Left lung (tissue), 10 donors: ENCODE data around the gene DOCK10. TPM values are rescaled to one million over a fixed set of nuclear protein-coding genes. Genes with fewer than 3 reads are reported as not detected.

ENCODE experiments used
- ATAC-seq: fragments of 200-7000 bp; cut with Tn5 transposase; one replicate; pipeline ENCODE4 v1.9.1; 2020; ENCODE audit warnings: moderate library complexity
- DNase-seq, 4 donors: peaks; one replicate each; pipeline ENCODE4 v3.0.0-alpha.2; 2013 to 2020
- H3K27ac ChIP-seq, 2 donors: fragments of 200-600 bp; sonication (generic) in 1 of 2; one replicate each; pipeline versions ENCODE4 v1.5.0 to v1.8.0; 2020 to 2021
- H3K27me3 ChIP-seq, 2 donors: fragments of 200-600 bp; sonication (generic) in 1 of 2; one replicate each; pipeline versions ENCODE4 v1.5.0 to v1.8.0; 2020 to 2021
- H3K36me3 ChIP-seq, 2 donors: fragments of 200-600 bp; sonication (generic) in 1 of 2; one replicate each; pipeline versions ENCODE4 v1.5.0 to v1.8.0; 2020 to 2021
- H3K4me1 ChIP-seq, 2 donors: fragments of 200-600 bp; one replicate each; pipeline ENCODE4 v1.8.0; 2021
- H3K4me3 ChIP-seq, 2 donors: fragments of 200-600 bp; sonication (generic) in 1 of 2; one replicate each; pipeline versions ENCODE4 v1.5.0 to v1.8.0; 2020 to 2021; ENCODE audit warnings: mild to moderate bottlenecking in 1 of 2
- H3K9me3 ChIP-seq, 2 donors: fragments of 200-600 bp; sonication (generic) in 1 of 2; one replicate each; pipeline versions ENCODE4 v1.5.0 to v1.8.0; 2020 to 2021
- intact Hi-C, 2 donors: fragments of 100-400 bp; cut with DNase I; formaldehyde crosslinking; loops; one replicate each; pipeline versions ENCODE4 v1.11.2 to v1.14.2; 2022
- polyA plus RNA-seq, 6 donors: library from polyadenylated mRNA; unstranded; fragments of 120-200 nt; gene quantifications; one replicate each; pipeline ENCODE4 v1.2.1, GENCODE V29; 2013; ENCODE audit not compliant: insufficient read length in 6 of 6
- total RNA-seq, 2 donors: library from RNA; stranded (reverse); fragmentation: NEBNext Ultra II Directional; extraction: Animal tissue kit (Norgen Biotek cat#: 25700); gene quantifications; one replicate each; pipeline ENCODE4 v1.2.1, GENCODE V29; 2021
- TF ChIP-seq, protein P1 (sequence below), 2 donors: fragments of 200-600 bp; sonication (generic) in 1 of 2; IDR thresholded peaks; one replicate each; pipeline versions ENCODE4 v1.5.0 to v1.8.0; 2021; ENCODE audit warnings: antibody characterized with exemption in 2 of 2
- donor health status: DM: no; HTN: yes; CAD: no.
- donor health status: DM: no; HTN: no; CAD: no.

DOCK10 gene
- total and polyA plus RNA-seq, 8 donors = 17.8 to 55.9 (median 45.6) TPM

DNA sequence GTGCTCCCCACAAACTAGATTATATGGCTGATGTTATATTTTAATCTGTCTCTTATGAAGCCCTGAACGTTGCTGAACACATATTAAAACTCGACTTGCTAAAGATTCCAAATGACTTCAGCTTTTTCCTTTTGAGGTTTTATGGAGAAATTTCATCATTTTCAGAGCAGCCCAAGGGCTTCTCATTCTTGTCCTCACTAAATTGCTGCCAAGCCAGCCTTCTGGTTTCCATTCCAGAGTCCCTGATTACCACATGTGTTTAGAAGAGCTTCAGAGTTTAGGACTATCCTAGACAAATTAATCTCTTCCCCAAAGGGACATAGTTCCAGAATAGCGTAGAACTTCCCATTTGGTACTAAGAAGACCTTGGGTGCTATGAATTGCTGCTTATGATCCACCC, 248.3 kb downstream of the DOCK10 start:
- DNase-seq (no peak), ATAC-seq (peak; percentile 51)
- intact Hi-C loops = no loop called here
- H3K4me1 ChIP-seq = no peaks in the 10 kb centered on the region
- TF ChIP-seq, protein P1, sequence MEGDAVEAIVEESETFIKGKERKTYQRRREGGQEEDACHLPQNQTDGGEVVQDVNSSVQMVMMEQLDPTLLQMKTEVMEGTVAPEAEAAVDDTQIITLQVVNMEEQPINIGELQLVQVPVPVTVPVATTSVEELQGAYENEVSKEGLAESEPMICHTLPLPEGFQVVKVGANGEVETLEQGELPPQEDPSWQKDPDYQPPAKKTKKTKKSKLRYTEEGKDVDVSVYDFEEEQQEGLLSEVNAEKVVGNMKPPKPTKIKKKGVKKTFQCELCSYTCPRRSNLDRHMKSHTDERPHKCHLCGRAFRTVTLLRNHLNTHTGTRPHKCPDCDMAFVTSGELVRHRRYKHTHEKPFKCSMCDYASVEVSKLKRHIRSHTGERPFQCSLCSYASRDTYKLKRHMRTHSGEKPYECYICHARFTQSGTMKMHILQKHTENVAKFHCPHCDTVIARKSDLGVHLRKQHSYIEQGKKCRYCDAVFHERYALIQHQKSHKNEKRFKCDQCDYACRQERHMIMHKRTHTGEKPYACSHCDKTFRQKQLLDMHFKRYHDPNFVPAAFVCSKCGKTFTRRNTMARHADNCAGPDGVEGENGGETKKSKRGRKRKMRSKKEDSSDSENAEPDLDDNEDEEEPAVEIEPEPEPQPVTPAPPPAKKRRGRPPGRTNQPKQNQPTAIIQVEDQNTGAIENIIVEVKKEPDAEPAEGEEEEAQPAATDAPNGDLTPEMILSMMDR (IDR thresholded peaks at IDR 0.05) = no peak
- peaks cover 0 to 88% of the 10 kb centered on the region in 2 donors for H3K36me3 ChIP-seq
- H3K27ac ChIP-seq = peak overlapping the region in 1 of 2 donors; percentile 34
- H3K9me3 ChIP-seq = no peaks in the 10 kb centered on the region
- no peaks in the 10 kb centered on the region for H3K27me3 ChIP-seq
- no peak overlapping the region for H3K4me3 ChIP-seq

DNA sequence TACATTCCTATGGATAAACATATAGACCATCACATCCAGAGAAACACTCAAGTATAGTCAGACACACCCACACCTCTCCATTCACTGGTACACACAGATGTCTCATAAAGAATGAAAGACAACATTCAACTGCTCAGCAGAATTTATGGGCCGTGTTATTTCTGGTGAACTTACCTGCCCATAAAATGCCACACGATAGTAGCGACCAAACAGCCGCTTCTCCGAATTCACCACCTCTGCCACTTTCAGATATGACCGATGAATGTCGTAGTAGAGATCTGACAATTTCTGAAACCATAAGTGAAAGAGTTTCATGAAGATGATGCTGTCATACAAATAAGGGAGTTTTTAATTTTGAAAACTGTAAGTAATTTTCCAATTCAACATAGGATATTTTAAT, 255.4 kb downstream of the DOCK10 start:
- no peaks in the 10 kb centered on the region for H3K4me1 ChIP-seq
- peaks cover 0 to 71% of the 10 kb centered on the region in 2 donors for H3K36me3 ChIP-seq
- ATAC-seq (no peak), DNase-seq (no peak)
- H3K27me3 ChIP-seq = no peaks in the 10 kb centered on the region
- no peak overlapping the region for H3K4me3 ChIP-seq
- no peaks in the 10 kb centered on the region for H3K9me3 ChIP-seq
- TF ChIP-seq, protein P1 (IDR thresholded peaks at IDR 0.05) = no peak
- intact Hi-C loops = no loop called here
- H3K27ac ChIP-seq = no peak overlapping the region

DNA sequence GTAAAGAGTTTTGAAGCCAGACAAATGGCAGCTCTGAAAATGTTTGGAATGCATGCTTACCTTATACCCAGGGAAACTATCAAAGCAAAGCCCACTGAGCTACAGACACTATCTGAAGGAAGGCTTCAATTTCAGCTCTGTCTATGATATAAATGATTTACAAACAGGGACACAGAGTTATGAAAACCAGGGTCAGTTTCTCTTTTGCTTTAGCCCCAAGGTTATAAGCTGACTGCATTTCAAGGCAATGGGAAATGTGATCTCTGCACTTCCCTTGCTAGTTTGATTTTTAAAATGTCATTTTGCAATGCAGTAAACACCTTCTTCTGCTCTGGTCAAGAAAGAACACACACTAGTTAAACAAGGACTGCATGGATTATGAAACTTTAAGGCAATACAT, 260.9 kb downstream of the DOCK10 start:
- ATAC-seq (no peak), DNase-seq (no peak)
- intact Hi-C loops = no loop called here

DNA sequence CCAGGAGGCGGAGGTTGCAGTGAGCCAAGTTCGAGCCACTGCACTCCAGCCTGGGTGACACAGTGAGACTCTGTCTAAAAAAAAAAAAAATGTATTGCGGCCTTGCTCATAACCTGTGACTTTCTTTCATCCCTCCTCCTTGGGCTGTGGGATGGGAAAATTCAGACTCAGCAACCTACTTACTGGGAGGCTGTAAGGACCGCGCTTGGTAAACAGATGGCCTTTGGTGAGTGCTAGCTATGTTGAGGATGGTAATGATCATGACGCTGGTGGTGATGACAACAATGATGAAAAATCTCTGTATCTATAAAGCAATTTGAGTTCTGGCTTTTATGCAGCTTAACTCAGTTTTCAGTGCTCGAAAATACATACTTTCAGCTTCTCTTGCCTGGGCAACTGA, 261.4 kb downstream of the DOCK10 start:
- Histone ChIP-seq H3K4me1 (no peaks in the 10 kb centered on the region), H3K36me3 (peaks cover 0 to 28% of the 10 kb centered on the region in 2 donors), H3K4me3 (no peak overlapping the region), H3K9me3 (no peaks in the 10 kb centered on the region), H3K27me3 (no peaks in the 10 kb centered on the region), H3K27ac (no peak overlapping the region)
- intact Hi-C loops = no loop called here
- TF ChIP-seq, protein P1 (IDR thresholded peaks at IDR 0.05) = no peak
- no peak for ATAC-seq
- DNase-seq = no peak

More for the DNA sequence above, 260.9 kb downstream of the DOCK10 start:
- peaks cover 0 to 34% of the 10 kb centered on the region in 2 donors for H3K36me3 ChIP-seq
- no peaks in the 10 kb centered on the region for H3K9me3 ChIP-seq
- no peaks in the 10 kb centered on the region for H3K27me3 ChIP-seq
- TF ChIP-seq, protein P1 (IDR thresholded peaks at IDR 0.05) = no peak
- no peak overlapping the region for H3K27ac ChIP-seq
- H3K4me3 ChIP-seq = no peak overlapping the region
- H3K4me1 ChIP-seq = no peaks in the 10 kb centered on the region

DNA sequence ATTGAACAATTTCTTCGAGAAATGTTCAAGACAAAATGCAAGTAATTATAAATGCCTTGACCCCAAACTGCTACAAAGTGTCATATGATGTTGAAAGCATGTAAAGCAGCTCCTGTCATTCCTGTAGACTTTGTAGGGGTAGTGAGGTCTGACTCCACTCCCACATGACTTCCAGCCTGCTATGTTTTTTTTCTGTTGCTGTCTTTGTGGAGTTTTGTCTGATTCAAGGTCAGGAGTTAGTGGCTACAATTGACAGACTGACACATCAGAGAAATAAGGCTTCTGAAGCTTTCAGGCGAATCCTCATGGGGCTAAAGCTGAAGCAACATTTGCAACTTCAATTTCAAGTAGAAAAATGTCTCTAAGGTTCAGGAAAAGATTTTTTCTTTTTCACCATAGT, 262.2 kb downstream of the DOCK10 start:
- Histone ChIP-seq H3K27ac (no peak overlapping the region), H3K4me3 (no peak overlapping the region), H3K4me1 (no peaks in the 10 kb centered on the region), H3K9me3 (no peaks in the 10 kb centered on the region), H3K36me3 (peaks cover 0 to 23% of the 10 kb centered on the region in 2 donors), H3K27me3 (no peaks in the 10 kb centered on the region)
- DNase-seq = no peak
- intact Hi-C loops = no loop called here
- no peak for ATAC-seq
- TF ChIP-seq, protein P1 (IDR thresholded peaks at IDR 0.05) = no peak
